Measurements from ENCODE around the gene TASOR2.

DNA sequence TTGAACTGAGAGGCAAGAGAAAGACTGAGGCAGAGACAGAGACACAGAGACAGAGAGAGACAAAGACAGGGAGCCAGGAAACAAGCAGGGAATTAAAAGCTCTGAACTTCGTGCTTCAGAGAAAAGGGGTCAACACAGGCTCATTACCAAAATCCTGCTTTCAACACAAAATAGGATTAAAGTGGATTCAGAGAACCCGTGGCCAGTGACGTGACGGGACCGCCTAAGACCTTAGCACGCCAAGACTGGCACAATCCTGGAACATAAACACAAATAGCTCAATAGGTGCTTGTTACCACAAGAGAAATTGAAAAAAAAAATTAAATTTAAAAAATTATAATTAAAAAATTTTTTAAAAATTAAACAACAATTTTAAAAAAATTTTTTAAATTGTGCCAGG, 39.7 kb upstream of the TASOR2 start:
- TF ChIP-seq POLR2A (IDR thresholded peaks at IDR 0.05; ENCODE audit: low read depth, low read length) (no peak), POLR2AphosphoS5 (IDR thresholded peaks at IDR 0.05; ENCODE audit: low read depth, low read length) (no peak)

Data from GM12892 (cell line).